Astrocyte (in vitro differentiated cells and primary cell): ENCODE results near the gene APOH.

ENCODE experiments used
- CTCF ChIP-seq: IDR thresholded peaks from 2 replicates; pipeline ENCODE4 v1.5.1; 2011; ENCODE audit warnings: low read depth, mild to moderate bottlenecking, inconsistent platforms, low read length, moderate library complexity; ENCODE audit not compliant: insufficient read depth
- EZH2 ChIP-seq: IDR thresholded peaks from 2 replicates; pipeline ENCODE4 v1.6.1; 2012; ENCODE audit warnings: mild to moderate bottlenecking, low read length, inconsistent platforms; ENCODE audit not compliant: insufficient read depth

GRCh38 chr17:66228887-66229782, at the start of gene APOH:
- TF ChIP-seq CTCF (no peak), EZH2 (no peak)
